SKM-1 (cell line): ENCODE data around the gene CMTM4.
"Not testable (repeated sequence)": the region's sequence is repeated elsewhere in the genome, so short reads cannot be mapped to it uniquely, and the experiment has no call there.

Source experiments
- DNase-seq: peaks from one replicate; lab custom pipeline; 2025; ENCODE audit not compliant: unreplicated experiment; lab: John Stamatoyannopoulos, UW

CMTM4 gene

DNA sequence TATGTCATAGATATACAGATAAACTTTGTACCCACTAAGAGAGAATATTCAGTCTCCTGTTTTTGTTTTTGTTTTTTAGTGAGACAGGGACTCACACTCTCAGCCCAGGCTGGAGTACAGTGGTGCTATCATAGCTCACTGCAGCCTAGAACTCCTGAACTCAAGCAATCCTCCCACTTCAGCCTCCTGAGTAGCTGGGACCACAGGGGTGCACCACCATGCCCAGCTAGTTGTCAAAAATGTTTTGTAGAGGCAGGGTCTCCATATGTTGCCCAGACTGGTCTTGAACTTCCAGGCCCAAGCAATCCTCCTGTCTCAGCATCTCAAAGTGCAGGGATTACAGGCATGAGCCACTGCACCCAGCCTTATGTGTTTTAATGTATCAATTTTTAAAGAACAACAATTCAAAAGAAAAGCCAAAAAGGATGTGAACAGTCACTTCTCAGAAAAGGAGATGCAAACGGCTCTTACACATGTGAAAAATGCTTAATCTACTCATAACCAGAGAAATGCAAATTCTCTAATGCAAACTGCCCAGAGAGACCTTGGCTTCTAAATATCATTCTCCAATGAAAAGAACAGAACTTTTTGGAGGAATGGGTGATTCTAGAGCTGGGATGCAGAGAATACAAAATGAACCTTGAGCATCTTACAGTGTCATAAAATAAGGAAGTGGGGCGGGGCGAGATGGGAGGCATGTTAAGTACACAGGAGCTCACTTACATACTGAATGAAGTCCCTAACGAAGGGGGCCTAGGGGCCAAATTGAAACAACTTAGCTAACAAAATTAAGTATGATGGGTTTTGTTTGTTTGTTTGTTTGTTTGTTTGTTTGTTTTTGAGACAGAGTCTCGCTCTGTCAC is 99.3 kb downstream of the CMTM4 start:
- no peak for DNase-seq

DNA sequence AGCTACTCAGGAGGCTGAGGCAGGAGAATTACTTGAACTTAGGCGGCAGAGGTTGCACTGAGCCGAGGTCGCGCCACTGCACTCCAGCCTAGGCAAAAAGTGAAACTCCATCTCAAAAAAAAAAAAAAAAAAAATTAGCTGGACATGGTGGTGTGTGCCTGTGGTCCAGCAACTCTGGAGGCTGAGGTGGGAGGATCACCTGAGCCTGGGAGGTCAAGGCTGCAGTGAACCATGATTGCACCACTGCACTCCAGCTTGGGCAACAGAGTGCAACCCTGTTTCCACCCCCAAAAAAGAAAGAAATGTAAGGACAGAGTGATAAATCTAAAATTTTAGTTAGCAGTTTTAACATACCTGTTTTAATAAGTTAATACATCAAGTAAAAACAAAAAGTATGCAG is 100.0 kb downstream of the CMTM4 start:
- not testable (repeated sequence) for DNase-seq

DNA sequence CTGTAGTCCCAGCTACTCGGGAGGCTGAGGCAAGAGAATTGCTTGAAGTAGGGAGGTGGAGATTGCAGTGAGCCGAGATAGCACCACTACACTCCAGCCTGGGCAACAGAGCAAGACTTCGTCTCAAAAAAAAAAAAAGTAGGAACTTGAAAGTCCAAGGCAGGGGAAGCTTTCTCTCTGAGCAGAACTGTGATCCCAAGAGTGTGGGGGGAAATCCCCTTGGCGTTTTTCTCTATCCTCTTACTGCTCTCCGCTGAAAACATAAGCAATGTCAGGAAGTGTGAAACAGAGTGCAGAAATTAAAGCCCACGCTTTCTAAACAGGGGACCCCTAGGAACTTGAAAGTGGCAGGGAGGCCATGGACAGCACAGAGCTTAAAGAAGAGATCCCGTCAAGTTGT is 101.8 kb downstream of the CMTM4 start:
- DNase-seq, result no peak

DNA sequence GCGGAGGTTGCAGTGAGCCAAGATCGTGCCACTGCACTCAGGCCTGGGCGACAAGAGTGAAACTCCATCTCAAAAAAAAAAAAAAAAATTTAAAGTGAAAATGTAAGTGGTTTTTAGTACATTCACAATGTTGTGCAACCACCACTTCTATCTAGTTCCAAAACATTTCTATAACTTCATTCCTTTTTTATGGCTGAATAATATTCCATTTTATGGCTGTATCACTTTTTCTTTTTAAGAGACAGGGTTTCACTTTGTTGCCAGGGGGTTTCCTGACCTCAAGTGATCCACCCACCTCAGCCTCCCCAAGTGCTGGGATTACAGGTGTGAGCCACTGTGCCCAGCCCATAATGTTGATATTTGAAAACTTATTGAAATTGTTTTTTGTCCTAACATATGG is 103.7 kb downstream of the CMTM4 start:
- DNase-seq, result no peak

DNA sequence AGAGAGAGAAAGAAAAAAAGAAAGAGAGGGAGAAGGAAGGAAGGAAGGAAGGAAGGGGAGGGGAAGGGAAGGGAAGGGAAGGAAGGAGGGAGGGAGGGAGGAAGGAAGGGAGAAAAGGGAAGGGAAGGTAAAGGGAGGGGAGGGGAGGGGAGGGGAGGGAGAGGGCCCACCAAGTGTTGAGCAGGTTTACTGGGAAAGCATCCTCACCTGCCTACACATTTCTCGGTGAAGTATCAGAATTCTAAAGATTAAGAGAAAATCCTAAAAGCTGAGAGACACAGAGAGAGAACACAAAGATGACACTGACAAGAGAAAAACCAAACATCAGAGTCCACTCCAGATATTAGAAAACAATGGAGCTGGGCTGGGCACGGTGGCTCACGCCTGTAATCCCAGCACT is 104.3 kb downstream of the CMTM4 start:
- DNase-seq, result no peak

DNA sequence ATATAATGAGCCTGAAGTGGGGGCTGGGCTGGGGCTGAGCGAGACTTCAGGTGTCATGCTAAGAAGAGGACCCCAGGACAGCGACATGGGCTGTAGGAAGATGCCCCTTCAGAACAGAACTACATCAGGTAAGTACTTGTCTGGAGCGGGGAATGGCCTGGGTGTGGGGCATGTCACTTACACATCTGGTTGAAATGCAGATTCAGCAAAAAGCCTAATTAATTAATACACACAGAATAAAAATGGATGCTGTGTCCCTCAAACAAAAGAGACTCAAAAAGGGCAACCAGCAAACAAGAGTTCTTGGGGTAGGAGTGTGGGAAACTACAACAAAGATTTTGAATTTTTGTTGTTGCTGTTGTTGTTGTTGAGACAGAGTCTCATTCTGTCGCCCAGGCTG is 105.5 kb downstream of the CMTM4 start:
- DNase-seq, result no peak

DNA sequence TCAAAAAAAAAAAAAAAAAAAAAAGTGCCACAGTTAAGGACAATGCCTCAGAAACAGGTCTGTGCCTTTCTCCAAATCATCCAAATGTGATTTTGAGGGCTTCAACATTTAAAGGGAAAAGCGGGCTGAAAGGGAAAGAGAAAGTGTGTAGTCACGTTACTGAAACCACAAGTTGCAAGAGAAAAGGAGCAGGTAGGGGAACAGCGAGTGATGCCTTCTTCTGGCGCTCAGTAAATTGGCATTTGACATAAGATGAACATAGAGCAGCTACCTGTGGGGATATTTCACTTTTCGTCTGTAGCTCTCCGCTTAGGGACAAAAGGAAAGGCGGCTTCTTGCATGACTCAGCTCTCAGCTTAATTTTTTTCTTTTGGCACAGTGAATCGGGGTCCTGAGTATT is 106.2 kb downstream of the CMTM4 start:
- no peak for DNase-seq

DNA sequence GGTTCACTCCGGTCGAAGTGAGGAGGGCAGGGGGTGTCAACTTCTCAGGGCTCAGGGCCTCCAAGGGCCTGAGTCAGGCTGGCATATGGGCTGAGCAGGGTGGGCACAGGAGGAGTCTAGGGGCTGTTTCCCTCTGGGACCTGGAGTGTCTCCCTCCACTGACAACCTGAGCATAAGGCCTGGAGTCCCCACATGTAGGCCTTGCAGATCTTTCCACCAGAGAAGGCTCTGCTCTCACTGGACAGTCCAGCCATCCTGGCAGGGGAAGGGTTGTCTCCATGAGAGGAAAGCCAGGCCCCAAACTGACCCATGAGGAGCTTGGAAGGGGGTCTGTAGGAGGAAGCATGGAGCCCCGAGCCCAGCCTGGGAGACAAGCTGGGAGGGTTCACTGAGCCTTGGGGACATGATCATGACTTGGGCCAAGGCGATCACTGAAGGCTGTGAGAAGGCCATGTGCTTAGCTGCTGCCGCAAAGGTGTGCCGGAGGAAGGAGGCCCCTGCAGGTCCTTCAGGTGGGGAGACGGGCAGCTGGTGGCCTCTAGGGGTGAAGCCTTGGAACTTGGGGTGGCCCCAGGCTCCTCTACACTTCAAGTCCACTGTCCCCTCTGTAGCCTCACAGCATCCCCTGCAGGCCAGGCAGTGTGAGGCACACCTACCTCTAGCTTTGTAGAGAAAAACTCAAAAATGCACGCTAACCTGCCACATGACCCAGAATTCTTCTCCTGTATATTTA is 107.4 kb downstream of the CMTM4 start:
- peak; percentile 36 for DNase-seq

DNA sequence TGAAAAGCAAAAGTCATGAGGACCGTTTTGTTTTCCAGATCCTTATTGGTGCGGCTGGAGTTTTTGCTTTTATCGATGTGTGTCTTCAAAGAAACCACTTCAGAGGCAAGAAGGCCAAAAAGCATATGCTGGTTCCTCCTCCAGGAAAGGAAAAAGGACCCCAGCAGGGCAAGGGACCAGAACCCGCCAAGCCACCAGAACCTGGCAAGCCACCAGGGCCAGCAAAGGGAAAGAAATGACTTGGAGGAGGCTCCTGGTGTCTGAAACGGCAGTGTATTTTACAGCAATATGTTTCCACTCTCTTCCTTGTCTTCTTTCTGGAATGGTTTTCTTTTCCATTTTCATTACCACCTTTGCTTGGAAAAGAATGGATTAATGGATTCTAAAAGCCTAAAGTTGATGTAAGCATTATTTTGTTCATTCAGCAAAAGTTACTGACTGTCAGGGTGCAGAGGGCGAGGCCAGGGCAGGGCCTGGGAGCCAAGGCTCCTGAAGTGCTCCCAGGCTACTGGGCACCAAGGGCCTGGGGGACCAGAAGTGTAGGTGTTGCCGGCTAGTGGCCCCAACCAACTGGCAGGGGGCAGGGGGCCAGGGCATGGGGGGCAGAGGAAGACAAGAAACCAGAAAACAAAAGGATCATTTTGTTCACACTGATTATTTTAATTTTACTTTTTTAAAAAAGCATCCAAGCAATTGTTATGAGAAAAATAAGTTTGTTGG is 108.5 kb downstream of the CMTM4 start:
- no peak for DNase-seq

DNA sequence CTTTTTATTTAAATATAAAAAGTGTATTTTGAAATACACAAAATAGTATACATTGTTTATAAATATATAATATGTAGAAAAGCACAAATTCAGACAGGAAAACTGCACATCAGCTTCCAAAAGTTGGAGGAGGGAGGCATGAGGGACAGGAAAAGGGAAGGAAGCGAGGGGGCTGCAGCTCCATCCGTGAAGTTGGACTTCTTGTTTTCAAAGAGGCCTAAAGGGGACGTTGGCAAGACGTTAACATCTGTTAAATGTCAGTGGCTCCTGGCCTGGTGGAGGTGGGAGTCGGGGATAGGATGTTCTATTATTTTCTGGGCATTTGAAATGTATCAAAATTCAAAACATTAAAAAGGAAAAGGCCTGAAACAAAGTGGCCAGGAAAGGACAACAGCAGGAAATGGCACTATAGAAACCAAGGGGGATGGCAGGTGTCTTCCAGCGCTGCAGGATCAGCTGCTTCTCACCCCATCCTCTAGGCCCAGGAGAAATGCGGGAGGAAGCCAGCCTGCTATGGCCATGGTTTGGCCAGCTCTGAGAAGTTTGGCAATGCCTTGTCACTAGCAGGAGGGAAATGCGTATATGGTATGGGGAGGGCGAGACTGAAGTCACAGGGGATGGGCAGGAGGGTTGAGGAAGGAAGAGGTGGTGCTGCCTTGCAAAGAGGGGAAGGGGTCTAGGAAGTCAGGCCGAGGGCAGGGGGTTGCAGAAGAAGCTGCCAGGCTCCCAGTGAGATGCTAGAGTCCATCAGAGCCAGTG is 110.9 kb downstream of the CMTM4 start:
- peak; percentile 59 for DNase-seq

DNA sequence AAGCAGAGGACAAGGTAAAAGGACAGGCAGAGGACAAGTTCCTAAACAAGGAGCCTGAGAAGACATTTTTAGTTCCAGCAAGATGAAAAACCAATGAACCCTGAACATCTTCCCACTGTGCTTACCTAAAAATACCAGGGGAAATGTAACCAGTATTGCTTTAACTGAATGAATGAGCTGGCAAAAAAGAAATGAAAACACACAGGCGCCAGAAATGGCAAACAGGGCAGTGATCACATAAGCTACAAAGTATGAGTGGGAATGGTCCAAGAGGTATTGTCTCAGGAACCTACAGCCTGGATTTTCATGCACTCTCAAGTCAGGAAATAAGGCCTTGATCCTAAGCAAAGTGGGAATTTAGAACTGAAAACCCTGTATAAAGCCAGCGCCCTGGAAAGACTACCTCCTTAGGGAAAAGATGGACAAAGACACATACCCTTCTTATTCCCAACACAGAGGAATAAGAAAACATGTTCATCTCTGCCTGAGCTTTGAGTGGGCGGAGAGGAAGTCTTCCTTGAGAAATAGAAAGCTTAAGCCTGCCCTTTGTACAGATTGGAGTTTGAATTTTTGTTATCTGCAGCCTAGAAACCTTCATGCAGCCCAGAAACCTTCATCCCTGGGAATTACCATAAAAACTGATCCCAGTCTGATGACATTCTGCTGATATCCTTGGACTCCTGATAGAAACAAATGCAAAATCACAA is 115.1 kb downstream of the CMTM4 start:
- DNase-seq, result no peak

DNA sequence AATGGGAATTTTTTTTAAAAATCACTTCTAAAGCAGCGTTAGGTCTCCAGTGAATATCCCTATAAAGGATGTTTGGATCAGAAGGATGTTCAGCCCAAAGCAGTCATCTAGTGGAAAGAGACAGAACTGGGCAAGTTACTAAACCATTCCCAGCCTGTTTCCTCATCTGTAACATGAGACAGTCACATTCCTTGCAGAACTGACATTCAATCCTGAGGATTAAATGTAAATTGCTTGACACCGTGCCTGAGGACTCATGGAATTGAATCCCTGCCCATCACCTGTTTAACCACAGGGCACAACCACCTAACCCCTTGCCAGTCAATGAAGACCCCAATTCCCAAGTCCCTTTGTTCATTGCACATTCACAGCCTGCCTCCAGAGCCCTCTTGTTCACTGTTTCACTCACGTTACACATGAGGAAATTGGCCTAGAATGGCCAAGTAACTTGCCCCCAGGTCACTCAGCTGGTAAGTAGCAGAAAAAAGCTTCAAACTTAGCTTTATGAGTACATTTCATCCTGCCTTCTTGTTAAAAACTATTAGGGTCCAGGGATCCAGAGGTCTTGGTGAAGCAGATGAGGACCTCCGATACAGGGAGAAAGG is 115.8 kb downstream of the CMTM4 start:
- no peak for DNase-seq

DNA sequence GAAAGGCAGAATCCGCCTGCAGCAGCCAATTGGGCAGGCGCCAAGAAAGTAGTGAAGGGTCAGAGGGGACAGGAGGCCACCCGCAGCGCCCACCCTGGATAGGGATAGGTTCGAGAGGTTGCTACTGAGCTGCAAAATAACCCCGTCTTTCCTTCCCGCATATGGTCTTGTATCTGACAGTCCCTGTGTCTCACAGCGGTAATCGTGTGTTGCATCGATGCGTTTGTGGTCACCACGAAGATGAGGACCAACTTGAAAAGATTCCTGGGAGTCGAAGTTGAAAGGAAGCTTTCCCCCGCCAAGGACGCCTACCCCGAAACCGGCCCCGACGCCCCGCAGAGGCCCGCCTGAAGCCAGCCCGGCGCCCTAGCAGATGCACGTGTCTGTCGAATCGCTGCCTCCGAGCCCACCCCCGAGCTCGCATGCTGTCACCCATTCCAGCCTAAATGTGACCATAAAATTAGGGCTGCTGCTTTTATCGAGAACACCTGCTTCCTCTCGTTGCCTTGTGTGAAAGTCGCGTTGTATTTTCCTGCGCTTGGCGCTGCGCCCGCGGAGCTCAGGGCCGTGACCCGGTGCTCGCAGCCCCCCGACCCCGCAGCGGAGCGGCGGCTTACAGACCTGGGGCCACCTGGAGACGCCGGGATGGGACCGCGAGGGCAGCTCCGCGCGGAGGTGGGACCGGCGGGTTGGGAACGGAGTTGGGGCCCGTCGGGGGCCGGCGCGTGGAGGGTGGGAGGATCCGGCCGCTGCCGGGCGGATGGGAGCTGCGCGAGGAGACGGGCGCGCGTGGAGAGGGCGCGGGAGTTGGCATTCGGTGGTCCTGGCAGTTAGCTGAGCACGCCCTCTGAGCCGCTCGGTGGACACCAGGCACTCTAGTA is 117.7 kb downstream of the CMTM4 start, which contains the start of gene CMTM2:
Gene CMTM2 (plus strand): TSS at position 813 of the 881 bp plus-strand sequence. CDS start 145 bp downstream, outside the sequence.
- DNase-seq, result no peak

DNA sequence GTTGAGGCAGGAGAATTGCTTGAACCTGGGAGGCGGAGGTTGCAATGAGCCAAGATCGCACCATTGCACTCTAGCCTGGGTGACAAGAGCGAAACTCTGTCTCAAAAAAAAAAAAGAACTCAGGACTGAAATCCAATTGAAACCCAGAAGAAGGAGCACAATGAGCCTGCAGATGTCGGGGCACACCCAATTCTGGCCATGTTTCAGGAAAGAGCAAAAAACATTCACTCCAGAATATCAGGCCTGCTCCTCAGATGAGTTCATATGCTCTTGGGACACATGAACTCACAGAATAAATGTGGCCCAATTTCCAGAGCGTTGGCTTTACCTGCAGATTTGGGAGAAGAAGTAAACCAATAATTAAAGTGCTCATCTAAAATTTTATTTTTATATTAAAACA is 120.2 kb downstream of the CMTM4 start:
- DNase-seq, result no peak

DNA sequence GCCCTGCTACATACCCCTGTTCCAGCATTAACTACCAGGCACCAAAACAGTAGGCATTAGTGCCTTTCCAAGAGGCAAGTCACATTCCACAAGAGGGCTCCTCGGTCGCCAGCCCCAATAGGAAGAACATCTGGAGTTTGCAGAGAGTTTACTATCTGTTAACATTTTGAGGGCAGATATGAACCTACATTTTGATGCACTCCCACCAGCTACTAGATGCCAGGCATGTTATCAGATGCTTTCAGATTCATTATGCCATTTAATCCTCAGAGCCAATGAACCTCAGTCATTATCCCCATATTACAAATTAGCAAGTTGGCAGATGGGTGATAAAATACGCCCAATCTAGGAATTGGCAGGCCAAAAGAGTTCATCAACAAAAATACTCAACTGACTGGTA is 121.5 kb downstream of the CMTM4 start:
- DNase-seq, result no peak

DNA sequence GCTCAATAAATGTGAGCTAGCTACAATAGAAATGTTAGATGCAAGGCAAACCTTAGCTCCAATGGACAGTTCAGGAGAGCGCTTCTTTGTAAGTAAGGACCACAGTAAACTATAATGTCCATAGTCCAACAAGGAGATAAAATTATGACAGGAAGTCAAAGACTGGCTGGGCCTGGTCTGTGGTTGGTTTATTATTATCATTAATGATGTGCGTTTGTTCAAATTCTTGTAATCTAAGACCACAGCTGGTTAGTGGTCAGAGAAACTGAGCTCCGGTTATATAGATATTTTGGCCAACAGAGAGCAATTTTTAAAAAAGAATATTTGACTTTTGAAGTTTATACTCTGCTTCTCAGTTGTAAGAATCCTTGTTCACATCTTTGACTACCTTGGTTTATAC is 122.0 kb downstream of the CMTM4 start:
- no peak for DNase-seq

DNA sequence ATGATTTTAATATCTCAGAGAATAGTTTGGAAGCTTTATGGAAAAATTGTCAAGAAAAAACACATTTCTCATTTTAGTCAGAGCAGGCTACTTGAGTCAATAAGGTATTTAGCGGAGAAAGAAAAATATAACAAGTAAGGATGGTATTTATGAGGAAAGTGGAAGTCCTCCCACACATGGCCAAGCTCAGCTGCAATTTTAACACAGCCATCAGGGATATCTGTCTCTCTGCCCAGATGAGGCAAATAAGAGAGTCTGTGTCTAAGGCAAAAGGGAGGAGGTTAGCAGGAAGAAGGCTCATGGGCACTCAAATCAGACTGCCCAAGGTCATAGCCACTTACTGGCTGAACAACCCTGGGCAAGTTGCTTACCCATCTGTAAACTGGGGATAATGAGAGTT is 122.5 kb downstream of the CMTM4 start:
- DNase-seq, result no peak

DNA sequence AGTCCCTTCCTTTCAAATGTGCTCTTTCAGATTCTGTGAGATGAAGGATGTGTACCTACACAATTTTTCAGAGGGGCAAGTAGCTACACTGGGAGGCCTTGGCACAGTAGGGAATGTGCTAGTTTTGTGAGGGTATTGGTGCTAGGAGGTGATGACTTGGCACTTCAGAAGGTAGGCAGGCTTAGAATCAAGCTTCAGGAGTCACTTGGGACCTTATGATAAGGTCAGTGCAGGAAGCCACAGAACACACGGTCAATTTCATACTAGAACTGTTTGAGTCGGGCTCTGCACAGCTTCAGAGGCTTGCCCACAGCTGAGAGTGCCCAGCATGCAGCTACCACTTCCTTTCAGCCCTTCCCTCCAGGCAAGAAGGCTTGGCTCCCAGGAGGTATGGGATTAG is 124.2 kb downstream of the CMTM4 start:
- no peak for DNase-seq

DNA sequence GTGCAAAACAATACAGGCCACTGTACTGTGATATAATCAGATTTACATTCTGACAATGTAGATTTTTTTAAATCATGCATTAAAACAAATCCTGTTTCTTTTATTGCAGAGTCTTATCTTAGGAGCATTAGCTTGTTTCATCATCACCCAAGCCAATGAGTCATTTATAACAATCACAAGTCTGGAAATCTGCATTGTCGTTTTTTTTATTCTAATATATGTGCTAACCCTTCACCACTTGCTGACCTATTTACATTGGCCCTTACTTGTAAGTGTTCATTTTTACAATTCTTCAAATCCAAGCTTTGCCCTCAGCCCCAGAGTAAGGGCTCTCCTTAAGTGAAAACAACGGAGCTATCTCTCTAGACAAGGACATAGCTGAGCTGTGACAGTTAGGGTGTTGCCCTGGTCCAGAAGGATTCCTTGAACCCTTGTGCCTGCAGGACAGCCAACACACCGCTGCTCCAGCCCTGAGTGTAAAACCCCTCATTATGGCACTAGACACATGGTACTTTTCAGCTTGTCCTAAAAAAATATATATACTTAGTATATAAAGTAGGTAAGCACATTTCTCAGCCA is 126.6 kb downstream of the CMTM4 start:
- no peak for DNase-seq
